Activated CD8-positive, alpha-beta T cell treated with anti-CD3 and anti-CD28 coated beads for 36 hours (primary cell): ENCODE results near the gene ZP4. TPM values are rescaled to one million over a fixed set of nuclear protein-coding genes. Genes with fewer than 3 reads are reported as not detected.

Experiments used
- ATAC-seq: fragments of 200-7000 bp; cut with Tn5 transposase; one replicate; pipeline ENCODE4 v1.10.0; 2021; ENCODE audit warnings: mild to moderate bottlenecking, moderate library complexity
- CTCF ChIA-PET: fragments of 350-600 bp; sonication (Branson Sonifier 250); formaldehyde crosslinking; loops from one replicate; lab custom pipeline; 2021; ENCODE audit warnings: antibody characterized with exemption; lab: Charles Lee
- POLR2A ChIA-PET: fragments of 350-600 bp; sonication (Branson Sonifier 250); formaldehyde crosslinking; loops from one replicate; lab custom pipeline; 2021; ENCODE audit warnings: antibody characterized with exemption; lab: Charles Lee
- DNase-seq: peaks from one replicate; pipeline ENCODE4 v3.0.0-alpha.2; 2020
- H3K27ac Mint-ChIP-seq: one replicate; pipeline ENCODE4 v1.8.0; 2021; ENCODE audit warnings: mild to moderate bottlenecking, mixed read lengths
- H3K27me3 Mint-ChIP-seq: one replicate; pipeline ENCODE4 v1.8.0; 2021; ENCODE audit warnings: mixed read lengths
- H3K36me3 Mint-ChIP-seq: one replicate; pipeline ENCODE4 v1.8.0; 2021; ENCODE audit warnings: low read depth, mixed read lengths
- H3K4me1 Mint-ChIP-seq: one replicate; pipeline ENCODE4 v1.8.0; 2021; ENCODE audit warnings: low read depth, mixed read lengths
- H3K4me3 Mint-ChIP-seq: one replicate; pipeline ENCODE4 v1.8.0; 2021; ENCODE audit warnings: mild to moderate bottlenecking, moderate library complexity, mixed read lengths
- H3K9me3 Mint-ChIP-seq: one replicate; pipeline ENCODE4 v1.8.0; 2021; ENCODE audit warnings: mixed read lengths
- CTCF ChIP-seq: fragments of 200-600 bp; IDR thresholded peaks from one replicate; pipeline ENCODE4 v1.8.0; 2022; ENCODE audit warnings: antibody characterized with exemption, mild to moderate bottlenecking
- intact Hi-C: fragments of 100-400 bp; cut with micrococcal nuclease; formaldehyde crosslinking; loops from one replicate; pipeline ENCODE4 v1.10.0; 2022
- total RNA-seq, 2 experiments: library from RNA; stranded (reverse); gene quantifications; one replicate each; pipeline ENCODE4 v1.2.3, GENCODE V29; 2021

The ZP4 gene
- total RNA-seq, 2 experiments from 2014 or later, result not detected

GRCh38 chr1:237834461-237834860, 56.3 kb downstream of the ZP4 start:
- intact Hi-C loops, result no loop called here
- Mint-ChIP-seq H3K4me3 (no peak overlapping the region), H3K36me3 (no peaks in the 10 kb centered on the region), H3K27me3 (no peaks in the 10 kb centered on the region), H3K4me1 (no peaks in the 10 kb centered on the region), H3K27ac (no peak overlapping the region), H3K9me3 (no peaks in the 10 kb centered on the region)
- ChIA-PET CTCF (interaction anchor here (1.1 to 2.2 kb wide), 3 partner anchors 17 to 30 kb away, joined by 4 to 5 read pairs (median 5); no protein-coding TSS in a partner anchor), POLR2A (no interaction called here)
- no peak for DNase-seq
- no peak for ATAC-seq
- TF ChIP-seq CTCF, result no peak

GRCh38 chr1:237834048-237834447, 56.7 kb downstream of the ZP4 start:
- no peak for TF ChIP-seq CTCF
- H3K36me3 Mint-ChIP-seq, result no peaks in the 10 kb centered on the region
- intact Hi-C loops, result no loop called here
- ChIA-PET CTCF (interaction anchor here (1.1 to 2.2 kb wide), 3 partner anchors 17 to 31 kb away, joined by 4 to 5 read pairs (median 5); no protein-coding TSS in a partner anchor), POLR2A (no interaction called here)
- no peaks in the 10 kb centered on the region for H3K9me3 Mint-ChIP-seq
- no peaks in the 10 kb centered on the region for H3K4me1 Mint-ChIP-seq
- no peaks in the 10 kb centered on the region for H3K27me3 Mint-ChIP-seq
- no peak overlapping the region for H3K4me3 Mint-ChIP-seq
- ATAC-seq, result no peak
- no peak for DNase-seq
- no peak overlapping the region for H3K27ac Mint-ChIP-seq

GRCh38 chr1:237832858-237833257, 57.9 kb downstream of the ZP4 start:
- no peak overlapping the region for H3K27ac Mint-ChIP-seq
- intact Hi-C loops, result no loop called here
- no peak overlapping the region for H3K4me3 Mint-ChIP-seq
- ChIA-PET POLR2A (no interaction called here), CTCF (no interaction called here)
- no peaks in the 10 kb centered on the region for H3K36me3 Mint-ChIP-seq
- no peak for TF ChIP-seq CTCF
- no peaks in the 10 kb centered on the region for H3K4me1 Mint-ChIP-seq
- DNase-seq (no peak), ATAC-seq (no peak)
- no peaks in the 10 kb centered on the region for H3K27me3 Mint-ChIP-seq
- H3K9me3 Mint-ChIP-seq, result no peaks in the 10 kb centered on the region
